ENCODE data around the gene KCNK16. TPM values are rescaled to one million over a fixed set of nuclear protein-coding genes. Genes with fewer than 3 reads are reported as not detected.

The KCNK16 gene
- total and polyA plus RNA-seq, 2 donors (not counting 1 experiment from before 2014, with no cell fraction given) = not detected

- DNase-seq (no peak), ATAC-seq (ENCODE audit: low read depth) (no peak)
- Histone ChIP-seq H3K27me3 (replicated peaks in 1 of 4; ENCODE audit: control extremely low read depth in 1 of 4, control insufficient read depth in 3 of 4, insufficient read depth in 4 of 4, low read length in 3 of 4) (peaks cover 0 to 7% (median 2%) of the 10 kb centered on the region in 4 experiments), H3K36me3 (replicated peaks in 1 of 2; ENCODE audit: control extremely low read depth in 1 of 2, control insufficient read depth in 1 of 2, extremely low read depth in 1 of 2, insufficient read depth in 2 of 2, low read length in 1 of 2) (no peaks in the 10 kb centered on the region), H3K9me3 (ENCODE audit: control extremely low read depth in 1 of 3, control insufficient read depth in 2 of 3, insufficient read depth in 1 of 3, low read length in 2 of 3) (no peaks in the 10 kb centered on the region), H3K27ac (ENCODE audit: low read length in 2 of 2) (no peak overlapping the region), H4K20me1 (ENCODE audit: control insufficient read depth, insufficient read depth, low read length, poor library complexity, severe bottlenecking) (no peaks in the 10 kb centered on the region), H3K9ac (ENCODE audit: low read length) (no peak overlapping the region), H3K4me1 (ENCODE audit: control insufficient read depth in 2 of 2, insufficient read depth in 2 of 2, low read length in 2 of 2) (no peaks in the 10 kb centered on the region), H3K4me2 (replicated peaks; ENCODE audit: low read depth, low read length, poor library complexity, severe bottlenecking) (no peak overlapping the region), H3K79me2 (ENCODE audit: control insufficient read depth, insufficient read depth, low read length) (no peaks in the 10 kb centered on the region), H2AFZ (ENCODE audit: insufficient read depth, low read depth, low read length, poor library complexity, severe bottlenecking) (no peak overlapping the region), H3K4me3 (ENCODE audit: control extremely low read depth in 1 of 5, extremely low read depth in 1 of 5, insufficient read depth in 1 of 5, low read depth in 2 of 5, low read length in 4 of 5) (no peak overlapping the region)
- intact Hi-C loops (cut with micrococcal nuclease) = no loop called here
- ChIA-PET POLR2A (no interaction called here), CTCF (no interaction called here)
- WGBS (ENCODE audit: insufficient coverage) = no CpG with 5 or more reads among the region's 3 CpGs
- Mint-ChIP-seq H3K9me3 (ENCODE audit: insufficient read depth) (no peaks in the 10 kb centered on the region), H3K27ac (no peak overlapping the region), H3K27me3 (peaks cover 49% of the 10 kb centered on the region), H3K4me3 (no peak overlapping the region), H3K4me1 (peaks cover 3% of the 10 kb centered on the region)
- TF ChIP-seq CTCF (IDR thresholded peaks at IDR 0.05) (no peak), EZH2 (IDR thresholded peaks at IDR 0.05; ENCODE audit: borderline replicate concordance, insufficient read depth, low read depth, low read length, poor library complexity, severe bottlenecking) (no peak)
Measured at GRCh38 chr6:39276379-39276995, 46.0 kb downstream of the KCNK16 start.

- Histone ChIP-seq H3K4me3 (ENCODE audit: control extremely low read depth in 1 of 5, extremely low read depth in 1 of 5, insufficient read depth in 1 of 5, low read depth in 2 of 5, low read length in 4 of 5) (no peak overlapping the region), H3K27me3 (replicated peaks in 1 of 4; ENCODE audit: control extremely low read depth in 1 of 4, control insufficient read depth in 3 of 4, insufficient read depth in 4 of 4, low read length in 3 of 4) (peaks cover 0 to 7% (median under 1%) of the 10 kb centered on the region in 4 experiments), H4K20me1 (ENCODE audit: control insufficient read depth, insufficient read depth, low read length, poor library complexity, severe bottlenecking) (no peaks in the 10 kb centered on the region), H3K27ac (ENCODE audit: low read length in 2 of 2) (no peak overlapping the region), H3K79me2 (ENCODE audit: control insufficient read depth, insufficient read depth, low read length) (no peaks in the 10 kb centered on the region), H2AFZ (ENCODE audit: insufficient read depth, low read depth, low read length, poor library complexity, severe bottlenecking) (no peak overlapping the region), H3K4me1 (ENCODE audit: control insufficient read depth in 2 of 2, insufficient read depth in 2 of 2, low read length in 2 of 2) (no peaks in the 10 kb centered on the region), H3K9ac (ENCODE audit: low read length) (no peak overlapping the region), H3K9me3 (ENCODE audit: control extremely low read depth in 1 of 3, control insufficient read depth in 2 of 3, insufficient read depth in 1 of 3, low read length in 2 of 3) (no peaks in the 10 kb centered on the region), H3K4me2 (replicated peaks; ENCODE audit: low read depth, low read length, poor library complexity, severe bottlenecking) (no peak overlapping the region), H3K36me3 (replicated peaks in 1 of 2; ENCODE audit: control extremely low read depth in 1 of 2, control insufficient read depth in 1 of 2, extremely low read depth in 1 of 2, insufficient read depth in 2 of 2, low read length in 1 of 2) (no peaks in the 10 kb centered on the region)
- Mint-ChIP-seq H3K4me1 (peaks cover 3% of the 10 kb centered on the region), H3K27me3 (peaks cover 46% of the 10 kb centered on the region), H3K4me3 (no peak overlapping the region), H3K9me3 (ENCODE audit: insufficient read depth) (peaks cover 3% of the 10 kb centered on the region), H3K27ac (no peak overlapping the region)
- POLR2A ChIA-PET = no interaction called here
- no peak for DNase-seq
- 96% methylated on average over 2 of the region's 3 CpGs for WGBS (ENCODE audit: insufficient coverage)
- CTCF ChIA-PET = no interaction called here
- TF ChIP-seq EZH2 (IDR thresholded peaks at IDR 0.05; ENCODE audit: borderline replicate concordance, insufficient read depth, low read depth, low read length, poor library complexity, severe bottlenecking) (no peak), CTCF (IDR thresholded peaks at IDR 0.05) (no peak)
- no peak for ATAC-seq (ENCODE audit: low read depth)
- intact Hi-C loops (cut with micrococcal nuclease) = no loop called here
Measured at GRCh38 chr6:39274903-39275302, 47.6 kb downstream of the KCNK16 start.

Measured in B cell (primary cell).